HG03159 (cell line): ENCODE data around the gene MORN5.

Experiments used
- ATAC-seq: cut with Tn5 transposase; IDR thresholded peaks from one replicate; pipeline ENCODE4 v1.9.1; 2021; ENCODE audit warnings: mild to moderate bottlenecking, moderate library complexity; ENCODE audit not compliant: unreplicated experiment

Gene MORN5

GRCh38 chr9:122141671-122142070, 18.0 kb upstream of the MORN5 start:
- no peak for ATAC-seq

DNA sequence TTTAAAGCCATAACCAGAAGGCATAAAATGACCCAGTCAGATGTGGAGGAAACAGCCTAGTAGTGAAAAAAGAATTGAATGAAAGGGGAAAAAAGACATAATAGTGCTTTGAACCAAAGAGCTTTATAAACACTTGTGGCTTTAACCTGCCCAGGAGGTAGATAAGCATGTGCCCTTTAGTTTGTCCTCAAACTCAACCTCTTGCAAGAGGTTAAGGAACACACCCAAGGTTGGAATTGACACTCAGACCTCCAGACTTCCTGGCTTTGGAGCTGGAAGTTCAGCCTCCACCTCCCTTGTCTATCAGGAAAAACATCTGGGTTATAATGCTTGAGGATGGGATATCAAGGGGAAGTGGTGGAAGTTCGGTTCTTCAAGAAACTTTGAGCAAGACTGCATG, 16.4 kb upstream of the MORN5 start:
- no peak for ATAC-seq

DNA sequence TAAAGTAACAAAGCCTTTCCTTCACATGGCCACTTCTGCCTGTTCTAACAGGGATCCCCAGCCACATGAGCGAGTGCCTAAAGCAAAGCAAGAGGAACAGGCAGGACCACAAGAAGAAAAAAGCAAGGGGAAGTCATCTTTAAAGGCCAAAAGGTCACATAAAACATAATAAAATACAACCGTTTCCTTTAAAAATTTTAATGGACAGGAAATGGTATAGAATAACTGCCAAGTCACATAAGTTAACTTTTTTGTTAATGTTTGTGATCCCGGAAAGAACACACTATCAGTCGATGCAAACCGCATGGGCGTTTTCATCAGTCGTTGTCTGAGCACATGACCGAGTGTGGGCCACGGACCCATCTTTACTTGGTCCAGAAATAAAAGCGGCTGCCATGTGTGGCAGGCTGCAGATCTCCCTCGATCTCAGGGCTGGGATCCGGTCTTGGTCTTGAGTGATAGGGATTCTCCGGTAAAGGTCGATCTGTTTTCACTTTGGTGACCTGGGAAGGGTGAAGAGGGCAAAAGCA, 15.8 kb upstream of the MORN5 start:
- ATAC-seq = no peak

DNA sequence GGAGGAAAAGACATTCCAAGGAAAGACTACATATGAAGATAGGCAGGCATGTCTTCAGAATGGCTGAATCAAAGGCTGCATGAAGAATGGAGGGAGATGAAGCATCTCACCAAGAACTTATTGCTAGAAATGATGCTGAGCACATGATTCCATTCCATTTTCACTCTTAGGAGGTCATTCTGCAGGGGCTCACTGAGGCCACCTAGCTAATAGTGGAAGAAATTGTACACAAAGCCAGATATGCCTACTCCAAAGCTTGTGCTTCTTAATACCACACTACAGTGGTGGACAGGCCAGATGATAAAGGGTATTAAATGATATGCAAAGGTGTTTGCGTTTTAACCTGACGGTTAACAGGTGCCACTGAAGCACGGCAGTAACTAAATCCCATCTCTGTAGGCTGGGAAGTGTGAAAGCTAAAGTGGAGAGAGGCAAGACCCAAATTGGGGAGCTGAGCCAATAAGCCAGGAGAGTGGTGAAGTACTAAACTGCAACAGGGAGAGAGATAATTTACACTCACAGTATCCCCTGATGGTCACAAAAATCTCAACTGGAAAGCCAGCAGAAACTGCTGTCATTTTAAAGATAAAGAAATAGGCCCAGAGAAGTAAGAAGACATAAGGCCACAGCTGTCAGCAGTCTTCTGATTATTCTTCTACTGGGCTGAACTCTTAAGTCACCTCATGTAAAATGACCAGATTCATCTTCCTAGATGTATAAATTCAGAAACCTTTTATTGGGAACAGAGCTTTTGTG, 14.7 kb upstream of the MORN5 start:
- ATAC-seq = no peak

- ATAC-seq = no peak
Measured at GRCh38 chr9:122145592-122145863, 14.2 kb upstream of the MORN5 start.

- no peak for ATAC-seq
Measured at GRCh38 chr9:122151267-122151828, 8.4 kb upstream of the MORN5 start.

DNA sequence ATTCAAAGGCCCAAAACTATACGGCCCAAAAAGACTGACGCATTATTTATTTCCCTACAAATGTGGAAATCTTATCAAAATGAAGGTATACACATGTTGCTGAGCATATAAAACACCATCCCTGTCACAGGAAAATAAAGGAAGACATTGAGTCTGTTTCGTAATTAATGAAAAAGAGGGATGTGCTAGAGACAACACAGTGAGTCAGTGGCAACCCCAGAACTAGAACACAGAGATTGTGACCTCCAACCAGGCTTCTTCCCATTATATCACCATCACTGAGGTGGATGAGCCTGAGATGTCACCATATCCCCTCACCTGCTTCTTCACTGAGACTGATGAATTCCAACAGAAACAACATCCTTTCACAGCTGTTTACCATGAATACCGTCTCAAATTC, 3.9 kb upstream of the MORN5 start:
- ATAC-seq = no peak

- peak; percentile 57 for ATAC-seq
Measured at GRCh38 chr9:122158202-122158601, 1.5 kb upstream of the MORN5 start.

GRCh38 chr9:122159925-122160246, 178 bp downstream of the MORN5 start:
- no peak for ATAC-seq

GRCh38 chr9:122162415-122162814, 2.7 kb downstream of the MORN5 start:
- ATAC-seq = no peak

DNA sequence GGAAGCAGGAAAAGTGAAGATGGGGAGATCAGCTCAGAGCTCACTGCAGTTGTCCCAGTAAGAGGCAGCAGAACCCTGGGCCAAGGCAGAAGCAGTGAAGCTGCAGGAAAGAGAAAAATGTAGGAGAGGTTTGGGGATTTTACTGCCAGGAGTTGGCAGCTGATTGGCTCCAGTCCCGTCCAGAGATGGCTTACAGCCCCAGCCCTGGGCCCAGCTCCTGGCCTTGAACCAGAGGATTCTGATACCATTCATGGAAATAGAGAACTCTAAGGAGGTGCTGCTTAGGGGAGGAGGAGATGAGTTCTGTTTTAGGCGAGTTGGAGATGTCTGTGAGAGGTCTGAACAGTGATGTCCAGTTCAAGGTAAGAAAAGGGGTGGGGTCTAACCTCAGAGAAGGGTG, 4.6 kb downstream of the MORN5 start:
- ATAC-seq = no peak

GRCh38 chr9:122168356-122168755, 8.6 kb downstream of the MORN5 start:
- no peak for ATAC-seq

- ATAC-seq = no peak
Measured at GRCh38 chr9:122172131-122172530, 12.4 kb downstream of the MORN5 start.

DNA sequence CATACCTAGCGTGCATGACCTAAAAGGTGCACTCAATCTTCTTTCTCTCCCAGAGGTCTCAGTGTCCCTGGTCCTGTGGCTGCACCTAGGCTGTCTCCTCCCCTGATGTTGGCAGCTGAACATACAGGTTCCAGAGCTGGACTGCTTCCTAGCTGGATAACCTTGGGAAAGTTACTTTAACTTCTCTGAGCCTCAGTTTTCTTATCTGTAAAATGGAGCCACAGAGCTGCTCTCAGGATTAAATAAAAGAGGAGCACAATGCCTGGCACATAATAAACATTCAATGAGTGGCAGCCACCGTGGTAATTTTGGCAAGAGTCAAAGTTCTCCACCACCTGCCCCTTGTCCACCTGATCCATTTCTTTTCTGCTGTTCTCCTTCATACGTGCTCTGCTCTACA, 14.0 kb downstream of the MORN5 start:
- no peak for ATAC-seq

GRCh38 chr9:122176916-122177315, 17.2 kb downstream of the MORN5 start:
- ATAC-seq = no peak

GRCh38 chr9:122179054-122179689, 19.5 kb downstream of the MORN5 start:
- ATAC-seq = no peak

DNA sequence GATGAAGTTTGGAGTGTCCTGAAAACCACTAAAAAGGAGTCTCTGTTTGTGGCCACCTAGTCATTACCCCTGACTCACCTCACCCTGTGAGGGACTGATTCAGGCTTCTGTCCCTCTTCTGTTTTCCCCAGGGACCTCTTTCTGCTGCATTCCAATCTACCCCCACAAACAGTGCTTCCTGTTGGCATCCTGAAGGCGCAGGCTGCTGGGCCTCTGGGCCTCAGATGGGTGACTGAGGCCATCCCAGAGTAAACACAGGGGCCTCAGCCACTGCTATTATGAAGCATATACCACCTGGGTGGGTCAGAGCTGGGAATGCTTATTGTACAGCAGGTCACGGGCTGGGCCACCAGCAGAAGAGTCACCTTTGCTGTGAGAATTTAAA, 20.0 kb downstream of the MORN5 start:
- ATAC-seq = no peak

DNA sequence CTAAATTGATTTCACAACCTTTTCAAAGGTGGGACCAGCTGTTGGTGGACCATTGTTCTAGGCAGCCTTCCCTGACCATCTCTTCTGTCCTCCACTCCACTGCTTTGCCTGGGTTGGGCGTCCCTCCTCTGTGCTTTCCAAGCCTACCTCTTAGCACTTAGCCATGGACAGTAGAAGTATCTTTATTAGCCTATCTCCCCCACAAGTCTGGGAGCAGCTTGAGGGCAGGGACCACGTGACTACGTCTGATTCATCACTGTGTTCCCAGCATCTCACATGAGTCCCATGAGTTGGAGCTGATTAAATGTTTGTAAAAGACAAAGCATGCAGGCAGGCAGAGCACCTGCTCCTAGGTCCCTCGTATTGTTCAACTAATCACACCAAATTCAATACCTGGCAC, 20.9 kb downstream of the MORN5 start:
- ATAC-seq = no peak

- no peak for ATAC-seq
Measured at GRCh38 chr9:122183501-122183900, 23.8 kb downstream of the MORN5 start.

DNA sequence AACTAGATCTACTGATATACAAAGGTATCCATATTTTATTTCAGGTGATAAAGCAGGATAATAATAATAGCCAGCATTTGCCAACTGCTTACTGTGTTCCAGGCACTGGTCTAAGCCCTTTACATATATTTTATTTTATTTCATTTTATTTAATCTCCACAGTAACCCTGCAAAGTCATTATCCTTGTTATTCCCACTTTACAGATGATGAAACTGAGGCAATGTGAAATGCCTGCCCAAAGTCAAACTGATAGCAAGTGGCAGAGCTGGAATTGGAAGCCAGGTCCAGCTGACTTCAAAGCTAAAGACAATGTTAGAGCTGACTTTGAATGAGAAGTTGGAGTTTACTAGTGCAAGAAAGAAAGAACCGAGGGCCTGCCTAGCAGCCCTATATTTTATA, 24.8 kb downstream of the MORN5 start:
- no peak for ATAC-seq

DNA sequence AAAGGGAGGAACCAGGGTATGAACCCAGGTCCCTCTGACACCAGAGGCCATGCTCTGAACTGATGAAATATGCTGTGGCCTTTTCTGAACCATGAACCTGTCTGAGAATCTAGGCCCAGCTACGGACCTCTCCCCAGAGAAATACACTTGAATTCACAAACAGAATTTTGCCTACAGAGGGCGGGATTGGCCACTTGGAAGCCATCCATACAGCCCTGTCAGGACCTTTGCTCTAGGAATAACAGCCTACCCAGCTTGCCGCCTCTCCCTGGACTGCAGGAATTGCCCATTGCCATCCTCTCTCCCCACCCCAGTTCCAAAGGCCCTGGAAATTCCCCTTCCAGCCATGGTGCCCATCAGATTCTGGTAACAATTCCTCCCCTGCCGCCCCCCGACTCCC, 26.6 kb downstream of the MORN5 start:
- no peak for ATAC-seq

GRCh38 chr9:122186777-122187470, 27.2 kb downstream of the MORN5 start:
- ATAC-seq = no peak
